HG03442 (cell line): ENCODE measurements around the gene IFITM1.
"Not testable (repeated sequence)": the region's sequence is repeated elsewhere in the genome, so short reads cannot be mapped to it uniquely, and the experiment has no call there.

ENCODE experiments used
- ATAC-seq: cut with Tn5 transposase; IDR thresholded peaks from one replicate; pipeline ENCODE4 v1.9.1; 2021; ENCODE audit warnings: mild to moderate bottlenecking, moderate library complexity; ENCODE audit not compliant: unreplicated experiment

The IFITM1 gene

DNA sequence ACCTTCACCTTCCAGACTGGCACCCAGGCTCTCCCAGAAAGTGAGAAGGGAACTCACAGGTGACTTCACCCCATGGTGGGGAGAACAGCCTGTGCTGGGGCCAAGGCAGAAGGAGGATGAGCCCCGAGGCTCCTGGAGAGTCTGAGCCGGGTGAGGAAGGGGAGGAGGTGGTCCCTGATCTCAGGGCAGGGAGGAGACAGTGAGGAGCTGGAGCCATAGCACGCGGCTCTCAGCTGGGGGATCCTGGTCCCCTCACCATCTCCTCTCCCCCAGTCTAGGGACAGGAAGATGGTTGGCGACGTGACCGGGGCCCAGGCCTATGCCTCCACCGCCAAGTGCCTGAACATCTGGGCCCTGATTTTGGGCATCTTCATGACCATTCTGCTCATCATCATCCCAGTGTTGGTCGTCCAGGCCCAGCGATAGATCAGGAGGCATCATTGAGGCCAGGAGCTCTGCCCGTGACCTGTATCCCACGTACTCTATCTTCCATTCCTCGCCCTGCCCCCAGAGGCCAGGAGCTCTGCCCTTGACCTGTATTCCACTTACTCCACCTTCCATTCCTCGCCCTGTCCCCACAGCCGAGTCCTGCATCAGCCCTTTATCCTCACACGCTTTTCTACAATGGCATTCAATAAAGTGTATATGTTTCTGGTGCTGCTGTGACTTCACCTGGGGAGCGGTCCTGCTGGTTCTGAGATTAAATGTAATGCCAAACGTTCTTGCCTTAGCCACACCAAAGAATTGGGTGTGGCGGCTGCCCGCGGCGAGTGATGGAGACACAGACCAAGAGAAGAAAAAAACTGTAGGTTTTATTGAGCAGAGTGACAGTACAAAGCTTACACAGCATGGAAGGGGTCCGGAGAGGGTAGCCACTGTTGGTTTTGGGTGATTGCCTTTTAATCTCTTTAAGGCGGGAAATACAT, 4.8 kb upstream of the IFITM1 start:
- not testable (repeated sequence) for ATAC-seq

DNA sequence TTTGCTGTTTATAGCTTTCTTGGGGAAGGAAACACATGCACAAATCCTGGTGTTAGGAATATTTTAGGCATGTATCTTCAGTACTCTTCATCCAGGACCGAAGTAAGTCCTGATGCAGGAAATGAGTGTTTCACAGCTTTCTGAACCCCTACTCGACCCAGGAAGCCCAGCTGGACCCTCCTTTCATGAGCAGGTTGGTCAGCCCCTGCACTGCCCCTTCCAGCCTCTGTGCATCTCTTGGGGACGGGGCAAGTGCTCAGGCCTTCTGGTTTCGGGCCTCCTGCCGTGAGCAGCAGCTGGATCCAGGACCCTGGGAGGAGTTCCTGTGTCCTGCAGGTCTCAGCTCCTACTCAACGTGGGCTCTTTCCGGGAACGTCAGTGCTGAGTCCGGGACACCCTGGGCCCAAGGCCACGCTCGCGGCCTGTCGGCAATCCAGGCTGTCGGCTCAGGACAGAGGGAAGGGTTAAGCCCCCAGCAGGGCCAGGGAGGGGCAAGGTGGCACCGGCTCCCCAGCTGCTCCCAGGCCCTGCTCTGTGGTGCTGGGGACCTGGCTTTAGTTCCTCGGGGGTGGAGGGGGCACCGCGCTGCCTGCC, 3.8 kb upstream of the IFITM1 start:
- ATAC-seq: not testable (repeated sequence)

DNA sequence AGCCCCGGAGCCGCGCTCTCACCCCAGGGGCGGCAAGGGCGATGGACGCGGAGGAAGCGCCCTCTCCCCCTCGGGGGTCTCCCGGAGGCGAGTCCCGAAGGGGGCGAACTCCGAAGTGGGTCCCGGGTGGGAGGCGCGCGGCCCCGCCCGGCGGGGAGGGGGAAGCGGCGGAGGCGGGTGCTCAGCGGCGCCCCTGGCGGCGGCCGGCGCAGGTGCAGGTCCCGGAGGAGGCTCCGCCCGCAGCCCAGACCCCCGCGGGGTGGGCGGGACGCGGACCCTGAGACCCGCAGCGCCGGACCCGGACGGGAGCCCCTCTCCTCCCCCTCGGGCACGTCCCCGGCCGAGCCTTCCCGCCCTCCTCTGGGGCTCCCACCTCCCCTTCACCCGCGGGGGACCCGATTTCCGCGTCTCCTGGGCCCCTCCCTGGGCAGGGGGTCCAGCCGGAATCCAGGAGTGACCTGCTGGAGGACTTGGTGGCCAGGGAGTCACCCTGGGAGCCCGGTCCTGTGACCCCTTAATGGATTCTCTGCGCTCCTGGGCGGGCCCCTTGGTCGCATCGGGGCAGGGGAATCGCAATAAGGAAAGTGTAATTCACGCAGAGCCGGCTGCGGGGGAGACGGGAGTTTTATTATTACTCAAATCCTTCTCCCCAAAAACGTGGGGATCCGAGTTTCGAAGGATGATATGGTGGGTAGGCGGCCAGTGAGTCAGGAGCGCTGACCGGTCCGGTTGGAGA, 2.7 kb upstream of the IFITM1 start:
- peak; percentile 36 for ATAC-seq

DNA sequence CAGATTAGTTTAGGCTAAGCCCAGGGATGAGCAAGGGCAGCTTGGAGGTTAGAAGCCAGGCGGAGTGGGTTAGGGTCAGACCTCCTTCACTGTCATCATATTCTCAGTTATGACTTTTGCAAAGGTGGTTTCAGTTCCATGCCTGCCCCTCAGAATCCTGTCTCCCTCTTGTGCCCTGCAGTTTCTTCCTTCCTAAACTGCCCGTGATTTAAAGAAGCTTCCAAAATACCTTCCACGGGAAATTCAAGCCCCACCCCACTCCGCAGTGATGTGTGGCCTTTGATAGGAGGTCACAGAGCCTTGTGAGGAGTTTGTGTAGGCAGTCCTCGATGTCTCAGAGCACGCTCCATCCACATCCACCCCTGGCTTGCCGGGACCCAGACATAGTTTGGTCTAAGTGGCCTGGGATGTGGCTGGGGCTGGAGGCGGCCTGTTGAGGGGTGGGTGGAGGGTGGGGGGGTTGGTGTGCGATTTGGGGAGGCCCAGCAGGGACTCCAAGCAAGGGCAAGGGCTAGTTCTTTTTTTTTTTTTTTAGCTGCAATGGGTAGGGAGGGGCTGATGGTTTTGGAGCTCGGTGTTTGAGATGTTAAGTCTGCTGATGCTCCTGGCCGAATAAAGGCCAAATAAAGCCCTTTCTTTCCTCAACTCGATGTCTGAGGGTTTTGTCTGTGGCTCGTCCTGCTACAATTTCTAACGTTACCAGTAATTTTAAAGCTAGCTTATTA, 1.6 kb upstream of the IFITM1 start:
- ATAC-seq: no peak

DNA sequence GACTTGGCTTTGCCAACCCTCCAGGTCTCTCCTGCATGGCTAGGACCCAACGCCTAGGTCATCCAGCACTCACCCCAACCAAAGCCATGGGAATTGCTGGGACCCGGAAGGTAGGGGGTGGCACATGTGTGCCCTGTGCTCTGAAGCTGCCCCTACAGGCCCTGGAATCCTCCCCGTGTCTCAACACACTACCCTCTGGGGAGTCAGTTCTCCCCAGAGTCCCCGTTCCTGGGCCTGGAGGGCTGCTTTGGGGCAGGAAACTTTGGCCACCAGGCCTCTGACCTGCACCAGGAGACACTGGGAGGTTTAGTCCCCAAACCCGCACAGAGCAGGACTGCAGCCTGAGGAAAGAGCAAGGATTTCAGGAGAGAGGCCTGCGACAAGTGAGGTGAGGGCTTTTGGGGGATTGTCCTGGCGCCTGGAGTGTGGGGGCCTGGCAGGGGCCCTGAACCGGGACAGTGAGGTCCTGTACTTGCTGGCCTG, 495 bp upstream of the IFITM1 start:
- ATAC-seq: no peak

DNA sequence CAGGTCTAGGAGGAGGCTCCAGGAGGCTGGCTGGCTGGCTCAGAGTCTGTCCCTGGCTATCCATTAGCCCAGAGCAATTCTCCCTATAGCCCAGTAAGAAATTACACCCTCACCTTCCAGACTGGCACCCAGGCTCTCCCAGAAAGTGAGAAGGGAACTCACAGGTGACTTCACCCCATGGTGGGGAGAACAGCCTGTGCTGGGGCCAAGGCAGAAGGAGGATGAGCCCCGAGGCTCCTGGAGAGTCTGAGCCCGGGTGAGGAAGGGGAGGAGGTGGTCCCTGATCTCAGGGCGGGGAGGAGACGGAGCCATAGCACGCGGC, 675 bp downstream of the IFITM1 start:
- not testable (repeated sequence) for ATAC-seq

DNA sequence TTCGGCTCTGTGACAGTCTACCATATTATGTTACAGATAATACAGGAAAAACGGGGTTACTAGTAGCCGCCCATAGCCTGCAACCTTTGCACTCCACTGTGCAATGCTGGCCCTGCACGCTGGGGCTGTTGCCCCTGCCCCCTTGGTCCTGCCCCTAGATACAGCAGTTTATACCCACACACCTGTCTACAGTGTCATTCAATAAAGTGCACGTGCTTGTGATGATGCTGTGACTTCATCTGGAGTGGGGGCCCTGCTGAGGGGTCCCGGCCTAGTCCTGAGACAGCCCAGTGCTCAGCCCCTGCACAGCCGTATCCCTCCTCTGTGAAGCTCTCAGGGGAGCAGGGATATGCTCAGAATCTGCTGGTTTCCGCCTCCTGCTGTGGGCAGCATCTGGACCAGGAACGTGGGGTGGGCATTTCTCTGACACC, 1.2 kb downstream of the IFITM1 start:
- no peak for ATAC-seq

DNA sequence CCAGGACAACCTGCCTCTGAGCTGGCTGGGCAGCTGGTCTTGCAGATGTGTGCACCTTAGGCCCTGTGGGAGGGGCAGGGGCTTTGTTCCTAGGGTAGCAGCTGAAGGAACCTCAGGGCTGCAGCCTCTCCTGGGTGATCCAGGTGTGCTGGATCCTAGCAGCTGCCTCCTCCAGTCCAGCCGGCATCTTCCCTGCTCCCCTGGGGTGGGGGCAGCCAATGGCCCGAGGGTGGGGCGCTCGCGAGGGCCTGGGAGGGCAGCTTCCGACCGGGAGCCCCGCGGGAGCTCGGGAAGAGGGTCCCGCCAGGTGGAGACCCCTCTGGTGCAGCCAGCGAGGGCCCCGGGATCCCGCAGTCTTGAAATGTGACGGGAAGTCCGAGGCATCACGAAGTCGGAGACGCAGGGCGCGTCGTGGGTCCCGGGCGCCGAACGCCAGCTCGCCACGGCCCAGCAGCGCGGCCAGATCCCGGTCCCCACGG, 1.7 kb downstream of the IFITM1 start:
- ATAC-seq: no peak

DNA sequence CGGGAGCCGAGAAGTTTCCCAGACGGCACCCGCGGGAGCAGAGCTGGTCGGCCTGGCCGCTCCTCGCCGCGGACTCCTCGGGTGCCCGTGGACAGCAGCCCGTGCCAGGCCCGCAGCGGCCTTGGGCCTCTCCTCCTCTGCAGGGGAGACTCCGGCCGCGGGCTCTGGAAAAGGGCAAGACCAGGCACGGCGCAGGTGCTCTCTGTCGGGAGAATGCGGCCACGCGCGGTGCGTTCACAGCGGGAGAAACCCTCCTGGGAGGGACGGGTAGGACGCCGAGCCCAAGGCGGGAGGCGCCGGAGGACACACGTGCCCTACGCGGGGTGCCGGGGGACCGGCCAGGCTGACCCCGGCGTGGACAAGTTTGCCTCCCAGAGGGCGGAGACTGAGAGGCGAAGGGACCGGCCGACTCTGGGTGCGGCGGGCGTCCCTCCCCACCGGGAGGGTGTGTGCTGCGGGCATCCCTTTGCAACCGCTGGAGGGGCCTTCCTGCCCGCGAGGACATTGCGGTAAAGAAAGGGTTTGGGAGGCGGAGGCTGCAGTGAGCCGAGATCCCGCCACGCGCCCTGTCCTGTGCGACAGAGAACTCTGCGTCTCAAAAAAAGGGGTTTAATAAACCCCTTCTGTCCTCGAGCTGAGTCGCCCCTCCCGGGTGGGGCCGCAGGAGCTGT, 2.3 kb downstream of the IFITM1 start:
- no peak for ATAC-seq

DNA sequence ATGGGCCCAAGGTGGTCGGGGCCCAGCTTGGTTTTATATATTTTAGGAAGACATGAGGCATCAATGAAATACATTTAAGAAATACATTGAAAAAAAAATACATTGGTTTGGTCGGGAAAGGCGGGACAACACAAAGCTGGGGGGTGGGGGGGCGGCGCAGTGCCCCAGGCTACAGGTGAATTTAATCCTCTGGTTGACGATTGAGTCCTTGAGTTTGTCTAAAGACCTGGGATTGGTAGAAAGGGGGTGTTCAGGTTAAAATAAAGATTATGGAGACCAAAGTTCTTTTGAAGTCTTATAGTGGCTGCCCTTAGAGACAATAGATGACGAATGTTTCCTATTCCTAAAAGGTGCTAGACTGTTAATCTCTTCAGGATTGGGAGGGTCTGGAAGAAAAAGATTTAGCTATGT, 3.1 kb downstream of the IFITM1 start:
- ATAC-seq: no peak

DNA sequence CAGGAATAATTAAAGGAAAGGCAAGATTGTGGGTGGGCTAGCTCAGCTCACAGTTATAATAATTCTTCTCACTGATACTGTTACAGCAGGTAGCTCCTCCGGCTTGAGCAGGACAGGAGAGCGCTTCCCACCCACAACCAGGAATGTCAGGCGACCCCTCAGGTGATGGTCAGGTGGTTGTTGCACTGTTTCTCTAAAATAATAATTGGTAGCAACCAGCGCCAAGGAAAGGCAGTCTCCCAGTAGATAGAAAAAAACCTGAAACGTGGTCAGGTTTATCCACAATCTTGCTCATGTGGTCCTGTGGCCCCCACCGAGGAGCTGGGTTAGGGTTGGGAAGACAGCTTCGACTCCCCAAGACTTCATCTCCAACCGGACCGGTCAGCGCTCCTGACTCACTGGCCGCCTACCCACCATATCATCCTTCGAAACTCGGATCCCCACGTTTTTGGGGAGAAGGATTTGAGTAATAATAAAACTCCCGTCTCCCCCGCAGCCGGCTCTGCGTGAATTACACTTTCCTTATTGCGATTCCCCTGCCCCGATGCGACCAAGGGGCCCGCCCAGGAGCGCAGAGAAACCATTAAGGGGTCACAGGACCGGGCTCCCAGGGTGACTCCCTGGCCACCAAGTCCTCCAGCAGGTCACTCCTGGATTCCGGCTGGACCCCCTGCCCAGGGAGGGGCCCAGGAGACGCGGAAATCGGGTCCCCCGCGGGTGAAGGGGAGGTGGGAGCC, 4.0 kb downstream of the IFITM1 start:
- ATAC-seq: not testable (repeated sequence)

DNA sequence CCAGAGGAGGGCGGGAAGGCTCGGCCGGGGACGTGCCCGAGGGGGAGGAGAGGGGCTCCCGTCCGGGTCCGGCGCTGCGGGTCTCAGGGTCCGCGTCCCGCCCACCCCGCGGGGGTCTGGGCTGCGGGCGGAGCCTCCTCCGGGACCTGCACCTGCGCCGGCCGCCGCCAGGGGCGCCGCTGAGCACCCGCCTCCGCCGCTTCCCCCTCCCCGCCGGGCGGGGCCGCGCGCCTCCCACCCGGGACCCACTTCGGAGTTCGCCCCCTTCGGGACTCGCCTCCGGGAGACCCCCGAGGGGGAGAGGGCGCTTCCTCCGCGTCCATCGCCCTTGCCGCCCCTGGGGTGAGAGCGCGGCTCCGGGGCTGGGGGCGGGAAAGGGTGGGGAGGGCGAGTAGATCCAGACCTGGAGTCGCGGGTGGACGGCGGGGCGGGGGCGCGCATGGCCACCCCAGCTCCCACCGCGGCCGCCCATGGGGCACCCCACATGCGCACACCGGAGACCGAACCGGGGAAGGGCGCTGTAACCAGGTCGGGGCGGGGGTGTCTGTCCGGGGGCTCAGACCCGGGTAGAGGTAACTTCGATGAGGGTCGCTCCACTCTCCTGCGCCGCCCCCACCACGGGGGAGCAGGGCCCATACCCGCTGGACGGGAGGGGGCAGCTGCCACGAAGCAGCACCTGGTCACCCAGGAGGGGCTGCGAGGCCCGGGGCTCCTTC, 4.7 kb downstream of the IFITM1 start:
- ATAC-seq: peak; percentile 32

DNA sequence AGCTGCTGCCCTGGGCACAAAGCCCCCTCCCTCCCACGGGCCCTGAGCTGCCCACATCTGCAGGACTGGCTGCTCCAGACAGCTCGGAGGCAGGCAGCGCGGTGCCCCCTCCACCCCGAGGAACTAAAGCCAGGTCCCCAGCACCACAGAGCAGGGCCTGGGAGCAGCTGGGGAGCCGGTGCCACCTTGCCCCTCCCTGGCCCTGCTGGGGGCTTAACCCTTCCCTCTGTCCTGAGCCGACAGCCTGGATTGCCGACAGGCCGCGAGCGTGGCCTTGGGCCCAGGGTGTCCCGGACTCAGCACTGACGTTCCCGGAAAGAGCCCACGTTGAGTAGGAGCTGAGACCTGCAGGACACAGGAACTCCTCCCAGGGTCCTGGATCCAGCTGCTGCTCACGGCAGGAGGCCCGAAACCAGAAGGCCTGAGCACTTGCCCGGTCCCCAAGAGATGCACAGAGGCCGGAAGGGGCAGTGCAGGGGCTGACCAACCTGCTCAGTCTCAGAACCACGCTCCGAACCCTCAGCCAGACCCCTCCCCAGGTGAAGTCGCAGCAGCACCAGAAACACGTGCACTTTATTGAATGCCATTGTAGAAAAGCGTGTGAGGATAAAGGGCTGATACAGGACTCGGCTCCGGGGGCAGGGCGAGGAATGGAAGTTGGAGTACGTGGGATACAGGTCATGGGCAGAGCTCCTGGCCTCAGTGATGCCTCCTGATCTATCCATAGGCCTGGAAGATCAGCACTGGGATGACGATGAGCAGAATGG, 5.5 kb downstream of the IFITM1 start:
- ATAC-seq: not testable (repeated sequence)

DNA sequence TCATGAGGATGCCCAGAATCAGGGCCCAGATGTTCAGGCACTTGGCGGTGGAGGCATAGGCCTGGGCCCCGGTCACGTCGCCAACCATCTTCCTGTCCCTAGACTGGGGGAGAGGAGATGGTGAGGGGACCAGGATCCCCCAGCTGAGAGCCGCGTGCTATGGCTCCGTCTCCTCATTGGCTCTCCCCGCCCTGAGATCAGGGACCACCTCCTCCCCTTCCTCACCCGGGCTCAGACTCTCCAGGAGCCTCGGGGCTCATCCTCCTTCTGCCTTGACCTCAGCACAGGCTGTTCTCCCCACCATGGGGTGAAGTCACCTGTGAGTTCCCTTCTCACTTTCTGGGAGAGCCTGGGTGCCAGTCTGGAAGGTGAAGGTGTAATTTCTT, 6.0 kb downstream of the IFITM1 start:
- not testable (repeated sequence) for ATAC-seq

DNA sequence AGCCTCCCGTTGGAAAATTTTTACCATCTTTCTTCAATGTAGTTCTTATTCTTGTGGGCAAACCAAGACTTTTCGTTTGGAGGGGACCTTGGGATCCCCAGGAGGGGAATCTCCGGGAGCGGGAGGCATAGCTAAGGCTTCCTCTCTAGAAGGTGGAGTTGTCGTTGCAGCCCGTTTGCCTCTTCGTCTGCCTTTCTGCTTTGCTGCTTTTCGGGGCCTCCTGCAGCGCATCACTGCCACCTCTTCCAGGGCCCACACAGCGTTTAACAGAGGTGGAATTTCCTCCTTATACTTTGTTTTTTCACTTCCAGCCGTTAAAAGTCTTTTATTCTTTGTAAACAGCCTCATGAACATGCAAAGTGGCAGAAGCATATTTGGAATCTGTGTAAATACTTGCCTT, 10.3 kb downstream of the IFITM1 start:
- no peak for ATAC-seq

DNA sequence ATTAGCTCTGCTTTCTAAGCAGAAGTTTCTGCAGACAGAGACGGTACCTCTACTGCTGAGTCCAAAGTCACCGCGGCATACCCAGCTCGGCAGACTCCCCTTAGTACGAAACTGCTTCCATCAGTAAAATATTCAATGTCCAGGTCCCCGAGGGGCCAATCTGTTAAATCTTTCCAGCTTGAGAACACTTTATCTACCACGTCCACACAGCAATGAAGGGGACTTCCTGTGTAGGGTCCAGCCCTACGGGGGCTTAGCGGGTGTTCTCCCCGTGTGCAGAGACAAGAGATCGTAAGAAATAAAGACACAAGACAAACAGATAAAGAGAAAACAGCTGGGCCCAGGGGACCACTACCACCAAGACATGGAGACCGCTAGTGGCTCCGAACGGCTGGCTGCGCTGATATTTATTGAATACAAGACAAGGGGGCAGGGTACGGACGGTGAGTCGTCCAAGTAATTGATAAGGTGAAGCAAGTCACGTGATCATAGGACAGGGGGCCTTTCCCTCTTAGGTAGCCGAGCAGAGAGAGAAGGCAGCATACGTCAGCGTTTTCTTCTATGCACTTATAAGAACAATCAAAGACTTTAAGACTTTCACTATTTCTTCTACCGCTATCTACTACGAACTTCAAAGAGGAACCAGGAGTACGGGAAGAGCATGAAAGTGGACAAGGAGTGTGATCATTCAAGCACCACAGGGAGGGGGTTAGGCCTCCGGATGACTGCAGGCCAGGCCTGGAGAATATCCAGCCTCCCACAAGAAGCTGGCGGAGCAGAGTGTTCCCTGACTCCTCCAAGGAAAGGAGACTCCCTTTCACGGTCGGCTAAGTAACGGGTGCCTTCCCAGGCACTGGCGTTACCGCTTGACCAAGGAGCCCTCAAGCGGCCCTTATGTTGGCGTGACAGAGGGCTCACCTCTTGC, 11.0 kb downstream of the IFITM1 start:
- ATAC-seq: not testable (repeated sequence)
